ENCODE data around the gene NUDT1.

The NUDT1 gene

DNA sequence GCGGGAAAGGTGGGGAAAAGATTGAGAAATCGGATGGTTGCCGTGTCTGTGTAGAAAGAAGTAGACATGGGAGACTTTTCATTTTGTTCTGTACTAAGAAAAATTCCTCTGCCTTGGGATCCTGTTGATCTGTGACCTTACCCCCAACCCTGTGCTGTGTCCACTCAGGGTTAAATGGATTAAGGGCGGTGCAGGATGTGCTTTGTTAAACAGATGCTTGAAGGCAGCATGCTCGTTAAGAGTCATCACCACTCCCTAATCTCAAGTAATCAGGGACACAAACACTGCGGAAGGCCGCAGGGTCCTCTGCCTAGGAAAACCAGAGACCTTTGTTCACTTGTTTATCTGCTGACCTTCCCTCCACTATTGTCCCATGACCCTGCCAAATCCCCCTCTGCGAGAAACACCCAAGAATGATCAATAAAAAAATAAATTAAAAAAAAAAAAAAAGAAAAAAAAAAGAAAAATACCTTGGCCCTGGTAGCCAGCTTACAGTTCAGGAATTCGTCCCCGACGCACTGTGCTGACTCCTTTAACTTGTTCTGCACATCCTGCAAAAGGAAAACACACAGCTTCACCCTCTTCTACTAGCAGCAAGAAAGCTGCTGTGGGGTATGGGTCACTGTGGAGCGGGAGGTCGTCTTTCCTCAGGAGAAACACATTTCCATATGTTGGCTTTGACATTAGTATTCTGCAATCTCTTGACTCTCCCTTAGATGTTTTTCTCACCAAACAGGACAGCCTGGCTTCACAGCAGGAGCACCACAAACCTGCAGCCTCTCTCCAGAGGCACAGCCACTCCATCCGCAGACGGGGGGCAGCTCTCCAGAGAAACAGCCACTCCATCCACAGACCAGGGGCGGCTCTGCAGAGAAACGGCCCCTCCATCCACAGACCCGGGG lies 27.3 kb downstream of the NUDT1 start:
- peak; percentile 58 for DNase-seq (ENCODE audit: low spot score)

DNA sequence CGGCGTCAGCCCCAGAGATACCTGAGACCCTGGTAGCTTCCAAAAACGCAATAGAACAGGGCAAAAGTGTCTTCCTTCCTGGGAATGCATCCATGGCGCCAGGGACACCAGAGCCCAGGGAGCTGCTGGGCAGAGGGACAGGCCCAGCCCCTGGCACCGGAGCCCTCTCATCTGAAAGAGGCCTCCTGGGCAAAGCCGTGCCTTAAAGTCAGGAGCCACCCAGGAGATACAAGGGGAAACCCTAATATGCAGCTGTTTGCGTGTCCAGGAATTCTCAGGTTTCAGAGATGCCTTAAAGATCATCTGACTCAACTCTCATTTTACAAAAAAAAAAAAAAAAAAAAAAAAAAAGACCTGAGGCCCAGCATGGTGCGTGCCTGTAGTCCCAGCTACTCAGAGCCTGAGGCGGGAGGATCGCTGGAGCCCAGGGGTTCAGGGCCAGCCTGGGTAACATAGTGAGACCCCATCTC lies 28.0 kb downstream of the NUDT1 start:
- no peak for DNase-seq (ENCODE audit: low spot score)

DNA sequence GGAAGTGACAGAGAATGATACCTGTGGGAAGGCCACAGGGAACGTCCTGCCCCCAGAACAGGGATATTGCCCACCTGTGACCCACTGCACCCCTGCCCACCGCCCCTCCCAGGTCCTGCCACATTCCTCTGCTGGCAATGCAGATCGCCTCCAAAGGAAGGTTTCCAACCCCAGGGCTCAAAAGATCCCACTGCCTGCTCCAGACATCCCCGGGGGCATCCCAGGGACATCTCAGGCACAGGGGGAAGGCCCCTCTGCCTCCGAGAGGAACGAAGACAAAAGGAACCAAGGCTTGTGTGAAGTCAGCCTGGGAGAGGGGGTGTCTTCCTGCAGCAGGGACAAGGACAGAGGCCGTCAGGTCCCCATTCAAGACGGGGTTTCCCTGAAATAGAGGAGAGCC lies 28.5 kb downstream of the NUDT1 start:
- no peak for DNase-seq (ENCODE audit: low spot score)

DNA sequence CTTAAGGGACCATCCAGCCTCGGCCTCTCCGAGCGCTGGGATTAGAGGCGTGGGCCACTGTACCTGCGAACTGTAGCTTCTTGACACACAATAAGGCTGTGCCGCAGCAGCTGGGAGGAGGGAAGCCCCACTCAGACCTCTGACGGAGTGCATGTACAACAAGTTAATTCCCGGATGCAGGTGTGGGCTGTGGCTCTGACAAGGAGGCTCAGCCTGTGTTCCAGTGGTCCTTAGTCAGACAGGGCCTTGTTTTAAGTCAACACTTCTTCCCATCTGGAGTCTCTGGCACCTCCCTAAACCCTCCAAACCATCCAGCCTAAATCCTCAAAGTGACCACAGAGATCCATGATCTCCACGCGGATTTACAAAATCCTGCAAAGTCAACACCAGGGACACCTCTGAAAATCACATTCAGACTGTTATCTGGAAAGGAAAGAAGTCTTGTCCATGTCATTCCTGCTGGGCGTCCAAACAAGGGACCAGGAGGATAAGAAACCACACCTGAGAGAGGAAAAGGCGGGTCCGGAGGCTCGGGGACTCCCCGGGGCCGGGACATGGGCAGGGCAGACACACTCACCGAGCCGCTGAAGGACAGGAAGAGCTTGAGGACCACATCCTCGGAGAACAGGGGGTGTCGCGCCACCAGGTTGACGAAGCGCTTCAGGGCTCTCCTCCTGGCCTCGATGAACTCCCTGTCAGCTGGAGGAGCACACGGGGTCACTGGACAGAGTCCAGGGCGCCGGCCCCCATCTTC lies 29.4 kb downstream of the NUDT1 start:
- no peak for DNase-seq (ENCODE audit: low spot score)

DNA sequence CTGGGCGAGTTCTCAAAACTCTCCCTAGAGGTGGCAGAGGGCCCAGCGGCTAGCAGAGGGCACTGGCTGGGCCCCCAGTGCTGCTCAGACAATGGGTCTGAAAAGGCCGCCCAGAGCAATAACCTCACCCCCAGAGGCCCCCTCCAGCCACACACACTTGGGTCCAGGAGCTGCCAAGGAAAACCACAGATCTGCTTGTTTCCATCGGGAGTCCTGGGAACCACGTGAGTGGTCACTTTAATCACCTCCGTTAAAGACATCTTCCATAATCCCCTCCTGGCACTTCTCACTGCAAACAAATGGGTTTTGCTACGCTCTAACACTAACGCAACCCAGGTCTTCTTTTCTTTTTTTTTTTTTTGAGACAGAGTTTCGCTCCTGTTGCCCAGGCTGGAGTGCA lies 30.0 kb downstream of the NUDT1 start:
- no peak for DNase-seq (ENCODE audit: low spot score)

GRCh38 chr7:2273866-2274265 lies 31.8 kb downstream of the NUDT1 start:
- DNase-seq (ENCODE audit: low spot score), result no peak

GRCh38 chr7:2274666-2275065 lies 32.6 kb downstream of the NUDT1 start:
- DNase-seq (ENCODE audit: low spot score), result no peak

- no peak for DNase-seq (ENCODE audit: low spot score)
These were observed 33.1 kb downstream of the NUDT1 start for GRCh38 chr7:2275101-2275500.

DNA sequence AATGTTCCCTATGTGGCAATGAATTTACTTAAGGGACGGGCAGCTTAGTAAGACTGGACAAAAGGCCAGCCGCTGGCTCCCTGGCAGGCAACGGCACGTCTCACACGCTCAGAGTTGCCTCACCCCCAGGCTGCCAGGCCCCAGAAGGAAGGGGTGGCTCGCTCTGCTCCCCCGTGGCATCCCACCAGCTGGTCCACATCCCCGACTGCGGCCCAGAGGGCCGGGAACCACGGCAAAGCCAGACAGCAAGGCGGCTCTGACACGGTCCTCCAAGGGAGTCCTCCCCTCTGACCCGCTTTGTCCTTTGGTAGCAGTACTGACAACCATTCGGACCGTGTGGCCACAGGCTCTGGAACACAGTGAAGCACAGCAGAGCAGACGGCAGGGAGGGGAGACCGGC lies 34.1 kb downstream of the NUDT1 start:
- no peak for DNase-seq (ENCODE audit: low spot score)

DNA sequence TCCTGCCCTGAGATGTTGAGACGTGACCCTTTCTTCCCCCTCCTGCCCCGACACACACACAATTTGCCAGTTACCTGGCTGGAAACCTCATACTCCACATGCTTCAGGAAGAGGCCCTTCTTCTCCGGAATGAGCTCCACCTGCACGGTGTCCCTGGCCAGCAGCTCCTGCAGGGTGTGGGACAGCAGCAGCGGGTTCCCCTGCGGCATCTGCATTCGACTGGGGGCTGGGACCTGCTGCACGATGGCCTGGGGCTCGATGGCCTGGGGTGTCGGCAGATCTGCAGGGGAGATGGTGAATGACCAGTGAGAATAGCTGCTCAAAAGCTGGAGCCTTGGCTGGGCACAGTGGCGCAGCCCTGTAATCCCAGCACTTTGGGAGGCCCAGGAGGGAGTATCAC lies 36.0 kb downstream of the NUDT1 start:
- DNase-seq (ENCODE audit: low spot score), result no peak

DNA sequence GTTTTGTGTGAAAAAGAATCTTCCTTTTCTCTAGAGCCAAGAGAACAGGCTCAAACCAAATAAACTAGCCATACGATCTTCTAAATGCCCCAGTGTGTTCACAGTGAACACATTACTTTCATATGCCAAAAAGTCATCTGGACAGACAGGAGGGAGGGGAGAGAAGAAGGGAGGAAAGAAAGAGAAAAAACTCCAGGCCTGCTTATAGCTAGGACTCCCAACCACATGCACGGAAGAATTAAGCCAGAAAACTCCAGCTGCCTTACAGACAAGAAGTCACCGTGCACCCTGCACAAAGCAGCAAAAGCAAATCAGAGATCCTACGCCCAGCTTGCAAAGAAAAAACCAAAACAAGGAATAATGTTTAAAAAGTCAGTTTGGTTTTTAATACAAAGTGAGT lies 37.9 kb downstream of the NUDT1 start:
- no peak for DNase-seq (ENCODE audit: low spot score)

DNA sequence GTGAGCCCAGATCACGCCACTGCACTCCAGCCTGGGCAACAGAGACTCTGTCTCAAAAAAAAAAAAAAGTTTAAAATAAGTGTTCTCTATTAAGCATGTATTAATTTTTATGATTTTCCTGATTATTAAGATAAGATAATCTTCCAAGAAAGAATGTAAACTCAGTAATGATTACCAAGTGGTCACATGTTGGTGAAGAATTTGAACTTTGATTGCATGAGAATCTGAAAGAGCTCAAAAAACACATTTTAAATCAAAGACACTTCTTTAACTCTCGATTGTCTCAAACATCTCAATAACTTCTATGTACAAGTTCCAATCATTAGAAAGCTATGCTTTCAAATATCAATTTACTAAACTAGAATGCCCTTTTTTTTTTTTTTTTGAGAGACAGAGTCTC lies 38.4 kb downstream of the NUDT1 start:
- DNase-seq (ENCODE audit: low spot score), result no peak

GRCh38 chr7:2281541-2281940 lies 39.5 kb downstream of the NUDT1 start:
- DNase-seq (ENCODE audit: low spot score), result no peak

- no peak for DNase-seq (ENCODE audit: low spot score)
These were observed 40.2 kb downstream of the NUDT1 start for GRCh38 chr7:2282185-2282751.

- DNase-seq (ENCODE audit: low spot score), result no peak
These were observed 41.0 kb downstream of the NUDT1 start for GRCh38 chr7:2283074-2283473.

DNA sequence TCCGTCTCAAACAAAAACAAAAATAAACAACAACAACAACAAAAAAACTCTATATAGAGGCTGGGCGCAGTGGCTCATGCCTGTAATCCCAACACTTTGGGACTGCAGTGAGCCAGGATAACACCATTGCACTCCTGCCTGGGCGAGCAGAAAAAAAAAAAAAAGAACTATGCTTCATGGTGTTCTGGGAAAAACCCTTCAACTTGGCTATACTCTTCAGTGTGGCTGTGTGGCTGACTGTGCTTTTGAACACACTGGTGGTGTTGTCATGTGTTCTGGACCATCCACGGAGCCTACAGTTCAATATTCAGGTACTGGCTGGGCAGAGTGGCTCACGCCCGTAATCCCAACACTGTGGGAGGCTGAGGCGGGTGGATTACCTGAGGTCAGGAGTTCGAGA lies 45.7 kb downstream of the NUDT1 start:
- no peak for DNase-seq (ENCODE audit: low spot score)

DNA sequence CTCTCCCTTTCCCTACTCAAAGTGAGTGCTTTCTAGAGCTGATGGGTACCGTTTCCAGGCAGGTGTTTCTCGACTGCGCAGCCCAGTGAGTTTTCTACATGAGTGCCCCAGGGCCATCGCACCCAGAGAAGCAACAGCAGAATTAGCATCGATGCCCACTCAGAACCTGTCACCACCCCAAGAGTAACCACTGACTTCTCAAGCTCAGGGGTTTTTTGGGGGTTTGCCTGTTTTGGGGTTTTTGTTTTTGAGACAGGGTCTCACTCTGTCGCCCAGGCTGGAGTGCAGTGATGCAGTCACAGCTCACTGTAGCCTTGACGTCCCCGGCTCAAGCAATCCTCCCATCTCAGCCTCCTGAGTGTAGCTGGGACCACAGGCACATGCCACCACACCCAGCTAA lies 46.5 kb downstream of the NUDT1 start:
- no peak for DNase-seq (ENCODE audit: low spot score)

GRCh38 chr7:2289111-2289586 lies 47.1 kb downstream of the NUDT1 start:
- no peak for DNase-seq (ENCODE audit: low spot score)

DNA sequence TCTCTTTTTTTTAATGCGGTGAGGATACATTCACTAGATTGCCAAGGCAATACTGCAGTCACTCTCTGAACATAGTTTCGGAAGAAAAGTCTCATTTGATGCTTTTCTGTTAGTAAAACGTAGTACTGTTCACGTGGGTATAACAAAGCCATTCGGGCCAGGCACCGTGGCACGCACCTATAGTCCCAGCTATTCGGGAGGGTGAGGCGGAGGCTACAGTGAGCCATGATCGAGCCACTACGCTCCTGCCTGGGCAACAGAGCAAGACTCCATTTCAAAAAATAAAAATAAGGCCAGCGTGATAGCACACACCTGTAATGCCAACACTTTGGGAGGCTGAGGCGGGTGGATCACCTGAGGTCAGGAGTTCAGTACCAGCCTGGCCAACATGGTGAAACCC lies 47.6 kb downstream of the NUDT1 start:
- DNase-seq (ENCODE audit: low spot score), result no peak

DNA sequence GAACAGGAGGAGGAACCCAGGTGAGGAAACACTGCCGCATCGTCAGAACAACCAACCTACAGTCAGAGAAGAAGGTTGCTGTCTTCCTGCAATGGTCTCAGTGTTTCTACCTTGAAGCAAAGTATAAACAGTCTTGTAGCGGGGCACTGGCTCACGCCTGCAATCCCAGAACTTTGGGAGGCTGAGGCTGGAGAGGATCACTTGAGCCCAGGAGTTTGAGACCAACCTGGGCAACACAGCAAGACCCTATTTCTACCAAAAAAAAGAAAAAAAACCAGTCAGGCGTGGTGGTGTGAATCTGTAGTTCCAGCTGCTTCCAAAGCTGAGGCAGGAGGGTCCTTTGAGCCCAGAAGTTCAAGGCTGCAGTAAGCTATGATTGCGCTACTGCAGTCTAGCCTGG lies 48.9 kb downstream of the NUDT1 start:
- DNase-seq (ENCODE audit: low spot score), result no peak

GRCh38 chr7:2295936-2296620 lies 54.1 kb downstream of the NUDT1 start:
- DNase-seq (ENCODE audit: low spot score), result no peak

DNA sequence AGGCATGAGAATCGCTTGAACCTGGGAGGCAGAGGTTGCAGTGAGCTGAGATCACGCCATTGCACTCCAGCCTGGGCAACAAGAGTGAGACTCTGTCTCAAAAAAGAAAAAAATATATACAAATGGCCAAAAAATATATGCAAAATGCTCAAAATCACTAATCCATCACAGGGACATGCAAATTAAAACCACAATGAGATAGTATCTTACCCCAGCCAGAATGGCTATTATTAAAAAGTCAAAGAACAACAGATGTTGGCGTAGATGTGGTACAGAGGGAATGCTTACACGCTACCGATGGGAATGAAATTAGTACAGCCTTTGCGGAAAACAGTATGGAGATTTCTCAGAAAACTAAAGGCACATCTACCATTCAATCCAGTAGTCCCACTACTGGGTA lies 54.8 kb downstream of the NUDT1 start:
- DNase-seq (ENCODE audit: low spot score), result no peak

Data from HuH-7.5 (cell line).